GM23338 (cell line): ENCODE measurements around the gene IGSF1. TPM values are rescaled to one million over a fixed set of nuclear protein-coding genes. Genes with fewer than 3 reads are reported as not detected.

Experiments used
- ATAC-seq: fragments of 200-7000 bp; cut with Tn5 transposase; 3 replicates; pipeline ENCODE4 v1.9.1; 2020
- DNase-seq: peaks from one replicate; pipeline ENCODE4 v3.0.0-alpha.2; 2015; ENCODE audit warnings: low spot score
- H2AFZ ChIP-seq: fragments of 200-600 bp; sonication (generic); 2 replicates; pipeline ENCODE4 v1.8.0; 2016; ENCODE audit warnings: antibody characterized with exemption, mild to moderate bottlenecking, moderate library complexity
- H3F3A ChIP-seq: fragments of 200-600 bp; sonication (generic); replicated peaks from 2 replicates; pipeline ENCODE4 v1.8.0; 2017; ENCODE audit warnings: antibody characterized with exemption, mixed run types, low read depth
- H3K27ac ChIP-seq: fragments of 200-600 bp; sonication (generic); 2 replicates; pipeline ENCODE4 v1.6.1; 2016; ENCODE audit warnings: low read depth
- H3K27me3 ChIP-seq: fragments of 200-600 bp; sonication (generic); 2 replicates; pipeline ENCODE4 v1.8.0; 2016; ENCODE audit warnings: mild to moderate bottlenecking, mixed run types, moderate library complexity; ENCODE audit not compliant: insufficient read depth
- H3K36me3 ChIP-seq: fragments of 200-600 bp; sonication (generic); 2 replicates; pipeline ENCODE4 v1.8.0; 2016; ENCODE audit warnings: mild to moderate bottlenecking; ENCODE audit not compliant: insufficient read depth
- H3K4me1 ChIP-seq: fragments of 200-600 bp; sonication (generic); 2 replicates; pipeline ENCODE4 v1.8.0; 2016; ENCODE audit warnings: mild to moderate bottlenecking, moderate library complexity; ENCODE audit not compliant: insufficient read depth
- H3K4me2 ChIP-seq: fragments of 200-600 bp; sonication (generic); 2 replicates; pipeline ENCODE4 v1.7.1; 2017; ENCODE audit warnings: mixed run types
- H3K4me3 ChIP-seq: fragments of 200-600 bp; sonication (generic); 2 replicates; pipeline ENCODE4 v1.6.1; 2016; ENCODE audit warnings: mixed run types
- H3K79me2 ChIP-seq: fragments of 200-600 bp; sonication (generic); replicated peaks from 2 replicates; pipeline ENCODE4 v1.8.0; 2017; ENCODE audit warnings: mild to moderate bottlenecking; ENCODE audit not compliant: insufficient read depth
- H3K9me2 ChIP-seq: fragments of 200-600 bp; sonication (generic); 2 replicates; pipeline ENCODE4 v1.8.0; 2017; ENCODE audit not compliant: insufficient read depth
- H4K20me1 ChIP-seq: fragments of 200-600 bp; sonication (generic); replicated peaks from 2 replicates; pipeline ENCODE4 v1.8.0; 2017; ENCODE audit warnings: mild to moderate bottlenecking; ENCODE audit not compliant: insufficient read depth
- H3K27ac Mint-ChIP-seq: 2 replicates; pipeline ENCODE4 v1.8.0; 2020; ENCODE audit warnings: inconsistent platforms, mild to moderate bottlenecking, moderate library complexity, mixed read lengths
- H3K27me3 Mint-ChIP-seq: 3 replicates; pipeline ENCODE4 v1.8.0; 2022; ENCODE audit warnings: low read depth, mild to moderate bottlenecking, moderate library complexity, mixed read lengths, inconsistent platforms; ENCODE audit not compliant: insufficient read depth, poor library complexity
- H3K36me3 Mint-ChIP-seq: 3 replicates; pipeline ENCODE4 v1.8.0; 2021; ENCODE audit warnings: low read depth, mild to moderate bottlenecking, inconsistent platforms, moderate library complexity, mixed read lengths
- H3K4me1 Mint-ChIP-seq: 3 replicates; pipeline ENCODE4 v1.8.0; 2020; ENCODE audit warnings: mild to moderate bottlenecking, inconsistent platforms, mixed read lengths
- H3K4me3 Mint-ChIP-seq: 3 replicates; pipeline ENCODE4 v1.8.0; 2021; ENCODE audit warnings: moderate library complexity, mild to moderate bottlenecking, inconsistent platforms, mixed read lengths
- H3K9me3 Mint-ChIP-seq: 3 replicates; pipeline ENCODE4 v1.8.0; 2020; ENCODE audit warnings: moderate library complexity, mild to moderate bottlenecking, inconsistent platforms, mixed read lengths
- CREB1 ChIP-seq: fragments of 250-450 bp; sonication (Bioruptor Pico); IDR thresholded peaks from 2 replicates; pipeline ENCODE4 v1.5.0; 2020; ENCODE audit warnings: low read depth, mild to moderate bottlenecking, moderate library complexity
- CTCF ChIP-seq, 2 experiments: fragments of 200-600 bp in 1 of 2; sonication (generic) in 1 of 2; conservative IDR thresholded peaks; 2 replicates each; pipeline versions ENCODE4 v1.5.1 to v1.6.1; 2016 to 2017; ENCODE audit warnings: antibody characterized with exemption in 2 of 2, low read depth in 2 of 2, mild to moderate bottlenecking in 2 of 2, moderate library complexity in 1 of 2
- ETS1 ChIP-seq: IDR thresholded peaks from 2 replicates; pipeline ENCODE4 v1.6.1; 2016; ENCODE audit warnings: antibody characterized with exemption
- EZH2 ChIP-seq: fragments of 200-600 bp; sonication (generic); IDR thresholded peaks from one replicate; pipeline ENCODE4 v1.8.0; 2017; ENCODE audit warnings: antibody characterized with exemption, mild to moderate bottlenecking, low read depth; ENCODE audit not compliant: unreplicated experiment
- EZH2phosphoT487 ChIP-seq: fragments of 200-600 bp; sonication (generic); IDR thresholded peaks from one replicate; pipeline ENCODE4 v1.8.1; 2018; ENCODE audit warnings: antibody characterized with exemption; ENCODE audit not compliant: unreplicated experiment
- JUNB ChIP-seq: IDR thresholded peaks from one replicate; pipeline ENCODE4 v1.6.1; 2016; ENCODE audit warnings: antibody characterized with exemption; ENCODE audit not compliant: unreplicated experiment
- NANOG ChIP-seq: IDR thresholded peaks from 2 replicates; pipeline ENCODE4 v1.6.1; 2016; ENCODE audit warnings: antibody characterized with exemption, borderline replicate concordance
- POLR2AphosphoS5 ChIP-seq: IDR thresholded peaks from 2 replicates; pipeline ENCODE4 v1.6.1; 2016; ENCODE audit warnings: antibody characterized with exemption, low read depth
- REST ChIP-seq: IDR thresholded peaks from one replicate; pipeline ENCODE4 v1.6.1; 2018; ENCODE audit warnings: antibody characterized with exemption; ENCODE audit not compliant: unreplicated experiment
- ZNF114 ChIP-seq: fragments of 250-450 bp; sonication (Bioruptor Pico); IDR thresholded peaks from 2 replicates; pipeline ENCODE4 v1.5.0; 2020; ENCODE audit warnings: mild to moderate bottlenecking, moderate library complexity
- ZNF331 ChIP-seq: fragments of 250-450 bp; sonication (Bioruptor Pico); IDR thresholded peaks from 2 replicates; pipeline ENCODE4 v1.5.0; 2020; ENCODE audit warnings: low read depth, mild to moderate bottlenecking, moderate library complexity
- polyA plus RNA-seq: library from polyadenylated mRNA; unstranded; fragments of >200 nt; fragmentation: Nextera tagmentation; extraction: Ambion mirVana; gene quantifications from 2 replicates; pipeline ENCODE4 v1.2.1, GENCODE V29; 2016
- total RNA-seq: library from RNA; depleted of rRNA; stranded (reverse); fragments of >200 nt; shearing (Covaris generic); gene quantifications from 2 replicates; pipeline ENCODE4 v1.2.3, GENCODE V29; 2014

IGSF1 gene
- total and polyA plus RNA-seq, 2 experiments from 2014 or later, result 12.8 to 19.5 TPM

- TF ChIP-seq REST (no peak), ZNF114 (CRISPR knock-in tag) (no peak), CREB1 (CRISPR knock-in tag) (no peak), EZH2 (no peak)
These were observed 9.7 kb upstream of the IGSF1 start (continued) for GRCh38 chrX:131298846-131299245.

- Histone ChIP-seq H3F3A (no peaks in the 10 kb centered on the region), H3K79me2 (no peaks in the 10 kb centered on the region), H4K20me1 (no peaks in the 10 kb centered on the region), H3K27ac (no peak overlapping the region), H3K36me3 (no peaks in the 10 kb centered on the region), H3K4me2 (no peak overlapping the region), H2AFZ (no peak overlapping the region), H3K4me3 (no peak overlapping the region), H3K9me2 (no peaks in the 10 kb centered on the region), H3K4me1 (peaks cover 24% of the 10 kb centered on the region), H3K27me3 (no peaks in the 10 kb centered on the region)
- no peak for DNase-seq
- H3K36me3 Mint-ChIP-seq, result no peaks in the 10 kb centered on the region
- H3K27me3 Mint-ChIP-seq, result no peaks in the 10 kb centered on the region
- H3K9me3 Mint-ChIP-seq, result no peaks in the 10 kb centered on the region
- peaks cover 32% of the 10 kb centered on the region for H3K4me1 Mint-ChIP-seq
- no peak overlapping the region for H3K4me3 Mint-ChIP-seq
- H3K27ac Mint-ChIP-seq, result no peak overlapping the region
- ATAC-seq, result no peak
- no peak for TF ChIP-seq REST
- TF ChIP-seq ETS1, result no peak
- TF ChIP-seq ZNF114 (CRISPR knock-in tag), result no peak
- no peak for TF ChIP-seq NANOG
- no peak for TF ChIP-seq EZH2
- TF ChIP-seq ZNF331 (CRISPR knock-in tag), result no peak
- TF ChIP-seq CTCF (conservative IDR thresholded peaks at IDR 0.05; ENCODE audit: low read depth in 2 of 2), result no peak
- no peak for TF ChIP-seq POLR2AphosphoS5
- TF ChIP-seq CREB1 (CRISPR knock-in tag), result no peak
- TF ChIP-seq JUNB, result no peak
- no peak for TF ChIP-seq EZH2phosphoT487
These were observed 8.9 kb upstream of the IGSF1 start for GRCh38 chrX:131298036-131298435.
